IgD-negative memory B cell (primary cell): ENCODE measurements around the gene PPP1R37. TPM values are rescaled to one million over a fixed set of nuclear protein-coding genes. Genes with fewer than 3 reads are reported as not detected.
A peak's percentile ranks its signal among the peaks of the same experiment; 100 is the strongest.

ENCODE experiments used
- H3K27ac Mint-ChIP-seq, 3 donors: one replicate each; pipeline ENCODE4 v1.8.0; 2020 to 2022; ENCODE audit warnings: mild to moderate bottlenecking in 3 of 3, mixed read lengths in 3 of 3, moderate library complexity in 1 of 3
- H3K27me3 Mint-ChIP-seq: one replicate; pipeline ENCODE4 v1.8.0; 2021; ENCODE audit warnings: mixed read lengths
- H3K36me3 Mint-ChIP-seq: one replicate; pipeline ENCODE4 v1.8.0; 2020; ENCODE audit warnings: mild to moderate bottlenecking, mixed read lengths
- H3K4me1 Mint-ChIP-seq, 3 donors: one replicate each; pipeline ENCODE4 v1.8.0; 2020 to 2022; ENCODE audit warnings: mixed read lengths in 3 of 3, mild to moderate bottlenecking in 1 of 3
- H3K4me3 Mint-ChIP-seq, 4 donors: one replicate each; pipeline ENCODE4 v1.8.0; 2020 to 2022; ENCODE audit warnings: mild to moderate bottlenecking in 4 of 4, mixed read lengths in 4 of 4, moderate library complexity in 3 of 4
- H3K9me3 Mint-ChIP-seq, 3 donors: one replicate each; pipeline ENCODE4 v1.8.0; 2020 to 2021; ENCODE audit warnings: mixed read lengths in 3 of 3, mild to moderate bottlenecking in 1 of 3
- polyA plus RNA-seq: library from polyadenylated mRNA; unstranded; fragments of 300-500 nt; fragmentation: Illumina TruSeq; gene quantifications from one replicate; pipeline ENCODE4 v1.2.3, GENCODE V29; 2021

Gene PPP1R37
- polyA plus RNA-seq, 1 donor from 2014 or later: 2.3 TPM

- Mint-ChIP-seq H3K4me1 (peaks cover 5 to 12% (median 9%) of the 10 kb centered on the region in 3 donors), H3K27ac (peak overlapping the region in 1 of 3 donors; percentile 62), H3K27me3 (no peaks in the 10 kb centered on the region), H3K4me3 (no peak overlapping the region), H3K9me3 (no peaks in the 10 kb centered on the region), H3K36me3 (peaks cover 6% of the 10 kb centered on the region)
These were observed 28.9 kb upstream of the PPP1R37 start for GRCh38 chr19:45063851-45064801.

GRCh38 chr19:45066921-45067661 is 25.9 kb upstream of the PPP1R37 start:
- Mint-ChIP-seq H3K36me3 (peaks cover 4% of the 10 kb centered on the region), H3K4me1 (peaks cover 0 to 6% (median 5%) of the 10 kb centered on the region in 3 donors), H3K9me3 (no peaks in the 10 kb centered on the region), H3K27ac (no peak overlapping the region), H3K27me3 (no peaks in the 10 kb centered on the region), H3K4me3 (peak overlapping the region in 1 of 4 donors; percentile 33)

GRCh38 chr19:45068041-45068440 is 24.9 kb upstream of the PPP1R37 start:
- Mint-ChIP-seq H3K4me3 (no peak overlapping the region), H3K36me3 (peaks cover 4% of the 10 kb centered on the region), H3K27ac (no peak overlapping the region), H3K27me3 (no peaks in the 10 kb centered on the region), H3K4me1 (peaks cover 0 to 9% (median 8%) of the 10 kb centered on the region in 3 donors), H3K9me3 (no peaks in the 10 kb centered on the region)

- peak overlapping the region in 1 of 4 donors; percentile 43 for H3K4me3 Mint-ChIP-seq
- peak overlapping the region; percentile 16 to 90 (median 73) for H3K27ac Mint-ChIP-seq
- peaks cover 4% of the 10 kb centered on the region for H3K36me3 Mint-ChIP-seq
These were observed 23.9 kb upstream of the PPP1R37 start for GRCh38 chr19:45069056-45069455.

GRCh38 chr19:45070214-45070613 is 22.8 kb upstream of the PPP1R37 start:
- no peaks in the 10 kb centered on the region for H3K9me3 Mint-ChIP-seq
- H3K4me3 Mint-ChIP-seq: peak overlapping the region in 1 of 4 donors; percentile 88
- peaks cover 4% of the 10 kb centered on the region for H3K36me3 Mint-ChIP-seq
- peak overlapping the region in 2 of 3 donors; percentile 70 to 76 for H3K27ac Mint-ChIP-seq
- no peaks in the 10 kb centered on the region for H3K27me3 Mint-ChIP-seq
- H3K4me1 Mint-ChIP-seq: peaks cover 7 to 14% (median 12%) of the 10 kb centered on the region in 3 donors

More at GRCh38 chr19:45069056-45069455, 23.9 kb upstream of the PPP1R37 start:
- Mint-ChIP-seq H3K9me3 (no peaks in the 10 kb centered on the region), H3K27me3 (no peaks in the 10 kb centered on the region), H3K4me1 (peaks cover 0 to 9% (median 8%) of the 10 kb centered on the region in 3 donors)

- Mint-ChIP-seq H3K27ac (peak overlapping the region in 2 of 3 donors; percentile 16 to 70), H3K4me3 (peak overlapping the region in 1 of 4 donors; percentile 26), H3K4me1 (peaks cover 7 to 14% (median 12%) of the 10 kb centered on the region in 3 donors), H3K36me3 (peaks cover 4% of the 10 kb centered on the region), H3K27me3 (no peaks in the 10 kb centered on the region), H3K9me3 (no peaks in the 10 kb centered on the region)
These were observed 22.0 kb upstream of the PPP1R37 start for GRCh38 chr19:45070861-45071544.

GRCh38 chr19:45071545-45071938 is 21.4 kb upstream of the PPP1R37 start:
- Mint-ChIP-seq H3K4me1 (peaks cover 7 to 15% (median 12%) of the 10 kb centered on the region in 3 donors), H3K27ac (peak overlapping the region in 1 of 3 donors; percentile 70), H3K4me3 (peak overlapping the region in 1 of 4 donors; percentile 26), H3K36me3 (peaks cover 4% of the 10 kb centered on the region), H3K9me3 (no peaks in the 10 kb centered on the region), H3K27me3 (no peaks in the 10 kb centered on the region)

GRCh38 chr19:45071969-45072790 is 20.8 kb upstream of the PPP1R37 start:
- peak overlapping the region in 1 of 3 donors; percentile 86 for H3K27ac Mint-ChIP-seq
- peaks cover 13 to 22% (median 16%) of the 10 kb centered on the region in 3 donors for H3K4me1 Mint-ChIP-seq
- H3K4me3 Mint-ChIP-seq: peak overlapping the region in 2 of 4 donors; percentile 13 to 82

GRCh38 chr19:45074744-45075300 is 18.2 kb upstream of the PPP1R37 start:
- Mint-ChIP-seq H3K4me1 (peaks cover 19 to 37% (median 29%) of the 10 kb centered on the region in 3 donors), H3K36me3 (peaks cover 2% of the 10 kb centered on the region), H3K9me3 (no peaks in the 10 kb centered on the region), H3K27ac (peak overlapping the region; percentile 91 to 98 (median 97)), H3K27me3 (no peaks in the 10 kb centered on the region), H3K4me3 (peak overlapping the region; percentile 93 to 99 (median 98))

More at GRCh38 chr19:45071969-45072790, 20.8 kb upstream of the PPP1R37 start:
- no peaks in the 10 kb centered on the region for H3K9me3 Mint-ChIP-seq
- no peaks in the 10 kb centered on the region for H3K27me3 Mint-ChIP-seq
- H3K36me3 Mint-ChIP-seq: peaks cover 4% of the 10 kb centered on the region

GRCh38 chr19:45075301-45076028 is 17.5 kb upstream of the PPP1R37 start:
- H3K27ac Mint-ChIP-seq: peak overlapping the region; percentile 91 to 98 (median 97)
- H3K36me3 Mint-ChIP-seq: peaks cover 2% of the 10 kb centered on the region
- no peaks in the 10 kb centered on the region for H3K9me3 Mint-ChIP-seq
- no peaks in the 10 kb centered on the region for H3K27me3 Mint-ChIP-seq
- H3K4me1 Mint-ChIP-seq: peaks cover 19 to 38% (median 30%) of the 10 kb centered on the region in 3 donors
- H3K4me3 Mint-ChIP-seq: peak overlapping the region; percentile 93 to 99 (median 98)

GRCh38 chr19:45076029-45076850 is 16.7 kb upstream of the PPP1R37 start, which contains the start of gene ZNF296:
Gene ZNF296 (minus strand): TSS chr19:45076478. CDS start chr19:45076373, 105 bp downstream.
- Mint-ChIP-seq H3K36me3 (peaks cover 2% of the 10 kb centered on the region), H3K9me3 (no peaks in the 10 kb centered on the region), H3K27me3 (no peaks in the 10 kb centered on the region), H3K4me3 (peak within 1 kb of the TSS; percentile 93 to 99 (median 98)), H3K27ac (peak within 1 kb of the TSS; percentile 91 to 98 (median 94)), H3K4me1 (peaks cover 19 to 37% (median 34%) of the 10 kb centered on the region in 3 donors)
